NCI-H2227 treated with DMSO at 0.1 percent for 48 hours (cell line): Measurements from ENCODE around the gene TRIM9.

ENCODE experiments used
- DNase-seq: peaks from one replicate; lab custom pipeline; 2025; lab: John Stamatoyannopoulos, UW

The TRIM9 gene

DNA sequence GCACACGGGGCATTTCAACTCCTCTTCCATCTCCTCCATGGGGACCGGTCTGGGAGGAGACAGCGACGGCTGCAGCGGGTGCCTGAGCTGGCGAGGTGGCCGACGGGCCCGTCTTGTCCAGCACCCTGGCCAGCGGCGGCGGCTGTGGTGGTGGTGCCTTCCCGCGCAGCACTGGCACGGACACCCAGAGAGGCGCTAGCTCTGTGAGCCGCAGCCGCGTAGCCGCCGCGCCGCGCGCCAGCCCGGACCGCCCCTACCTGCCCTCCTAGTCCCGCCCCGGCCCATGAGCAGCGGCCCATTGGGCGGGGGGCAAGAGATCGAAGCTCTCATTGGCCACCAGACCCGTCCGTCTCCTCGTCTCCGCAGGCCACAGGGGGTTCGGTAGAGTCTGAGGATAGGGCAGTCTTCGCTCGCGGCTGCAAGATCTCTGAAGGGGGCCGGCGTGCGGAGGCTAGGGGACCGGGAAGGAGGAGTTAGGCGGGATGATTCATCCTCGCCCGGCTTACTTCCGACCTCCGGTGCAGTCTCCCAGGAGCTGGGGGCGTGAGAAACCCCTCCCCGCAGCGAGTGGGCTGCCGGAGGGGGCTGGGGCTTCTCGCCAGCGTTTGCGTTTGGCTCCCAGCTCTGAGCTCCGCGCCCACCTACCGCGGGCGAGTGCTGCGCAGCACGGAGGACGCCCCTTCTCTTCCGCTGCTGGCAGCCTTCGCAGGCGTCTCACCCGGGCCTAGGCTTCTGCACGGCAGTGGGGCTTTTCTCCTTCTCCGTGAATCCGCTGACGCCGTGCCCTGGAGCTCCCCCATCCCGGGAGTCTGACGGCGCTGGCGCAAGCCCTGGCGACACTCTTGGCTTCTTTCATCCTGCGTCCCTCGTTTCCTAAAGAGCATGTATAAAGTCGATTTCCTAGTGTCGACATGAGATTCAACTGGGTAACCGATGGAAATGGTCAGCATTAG lies at the start of gene TRIM9:
Gene TRIM9, minus strand, starts transcription at position 205 of the 953 bp plus-strand sequence. Its CDS starts 166 bp downstream, at position 39.
- DNase-seq: peak; percentile 98

DNA sequence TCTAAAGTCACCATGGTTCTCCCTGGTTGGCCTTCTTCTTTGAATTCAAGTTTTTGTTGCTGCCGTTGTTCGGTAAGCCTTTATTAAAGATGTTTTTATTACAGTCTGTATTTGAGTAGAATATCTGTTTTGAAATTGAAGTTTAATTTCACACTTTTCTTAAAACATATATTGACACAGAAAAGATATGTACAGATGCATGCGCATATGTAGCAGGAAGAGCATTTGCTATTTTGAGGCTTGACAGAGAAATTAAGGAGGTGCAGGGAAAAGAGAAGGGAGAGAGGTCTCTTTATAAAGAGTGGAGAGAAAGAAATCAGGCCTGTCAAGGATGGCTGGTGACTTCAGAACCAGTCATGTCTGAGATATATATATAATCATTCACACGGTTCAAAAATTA lies 46.0 kb upstream of the TRIM9 start:
- no peak for DNase-seq

DNA sequence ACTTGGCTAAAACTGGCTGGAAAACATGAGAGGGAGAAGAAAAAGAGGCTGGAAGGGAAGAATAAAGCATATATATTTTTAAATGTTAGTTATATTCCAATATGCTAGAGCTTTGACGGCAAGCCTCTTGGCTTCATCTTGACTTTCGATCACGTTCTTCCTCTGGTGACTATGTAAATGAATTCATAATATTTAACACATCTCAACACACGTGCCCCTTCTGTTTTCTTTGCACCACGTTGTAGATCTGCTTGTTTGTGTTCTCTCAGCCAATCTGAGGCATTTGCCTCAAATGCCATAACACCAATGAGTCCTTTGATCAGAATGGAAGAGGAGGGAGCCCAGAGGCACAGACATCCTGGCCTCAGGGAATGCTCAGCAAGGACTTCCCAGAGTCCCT lies 45.4 kb upstream of the TRIM9 start:
- no peak for DNase-seq

DNA sequence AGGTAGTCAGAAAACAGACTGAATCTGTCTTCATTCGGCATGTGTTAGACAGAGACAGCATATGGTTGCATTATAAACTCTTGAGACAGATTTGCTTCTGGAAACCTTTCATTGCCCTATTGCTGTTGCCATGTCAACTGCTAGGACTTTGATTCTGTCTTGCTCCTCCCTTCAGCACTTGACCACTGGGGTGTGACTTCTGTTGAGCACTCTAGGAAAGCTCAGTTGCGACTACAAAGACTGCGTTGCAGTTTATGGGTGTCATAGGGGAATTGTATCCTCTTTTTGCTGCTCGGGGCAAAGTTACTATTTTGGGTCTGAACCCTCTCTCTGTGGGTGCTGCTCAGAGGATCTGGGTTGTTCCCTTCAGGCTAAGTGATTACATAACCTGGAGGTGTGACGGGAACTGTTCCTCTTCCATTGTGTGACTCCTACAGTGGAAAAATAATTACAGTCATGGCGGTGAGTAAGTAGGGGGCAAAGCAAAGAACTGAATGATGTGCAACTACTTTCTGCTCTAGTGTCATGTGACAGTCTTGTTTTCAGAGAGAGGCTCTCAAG lies 44.3 kb upstream of the TRIM9 start:
- DNase-seq: peak; percentile 77

DNA sequence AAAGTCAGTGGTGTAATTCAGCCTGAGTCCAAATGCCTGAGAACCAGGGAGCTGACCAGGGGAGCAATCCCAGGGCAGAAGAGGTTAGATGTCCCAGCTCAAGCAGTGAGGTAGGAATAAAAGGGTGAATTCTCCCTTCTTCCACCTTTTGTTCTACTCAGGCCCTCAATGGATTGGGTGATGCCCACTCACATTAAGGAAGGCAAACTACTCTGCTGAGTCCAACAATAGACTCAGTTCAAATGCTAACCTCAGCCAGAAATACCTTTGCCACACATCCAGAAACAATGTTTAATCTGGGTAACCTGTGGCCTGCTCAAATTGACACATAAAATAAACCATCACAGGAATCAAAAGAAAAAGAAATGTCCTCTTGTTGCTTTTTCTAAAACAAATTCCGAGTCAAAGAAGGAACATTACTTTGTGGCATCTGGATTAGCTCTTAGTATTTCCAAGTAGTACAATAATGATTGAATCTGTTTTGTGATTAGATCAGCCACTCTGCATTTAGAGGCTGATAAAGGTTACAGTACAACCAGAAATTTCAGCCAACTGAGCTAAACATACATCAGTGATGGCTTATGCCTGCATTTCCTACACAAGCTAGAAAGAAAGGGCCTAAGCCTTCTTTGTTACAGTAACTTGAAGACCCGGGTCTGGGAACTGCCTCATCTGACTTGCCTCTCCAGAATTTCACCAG lies 43.6 kb upstream of the TRIM9 start:
- DNase-seq: peak; percentile 56

DNA sequence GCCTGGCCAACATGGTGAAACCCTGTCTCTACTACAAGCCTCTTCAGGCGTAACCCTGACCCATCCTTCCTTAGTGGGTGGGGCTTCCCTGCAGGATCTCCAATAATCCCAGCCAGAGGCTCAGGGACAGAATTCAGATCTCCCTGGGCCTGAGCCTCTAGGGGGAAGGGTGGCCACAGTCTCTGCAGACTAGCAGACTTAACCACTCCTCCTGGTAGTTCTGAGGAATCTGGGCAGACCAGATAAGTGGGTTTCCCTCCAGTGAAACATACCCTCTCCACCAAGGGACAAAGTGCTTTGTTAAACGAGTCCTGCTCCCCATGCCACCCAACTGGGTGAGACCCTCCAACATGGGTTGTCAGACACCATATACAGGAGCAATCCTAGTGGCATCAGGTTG lies 36.6 kb upstream of the TRIM9 start:
- DNase-seq: no peak

DNA sequence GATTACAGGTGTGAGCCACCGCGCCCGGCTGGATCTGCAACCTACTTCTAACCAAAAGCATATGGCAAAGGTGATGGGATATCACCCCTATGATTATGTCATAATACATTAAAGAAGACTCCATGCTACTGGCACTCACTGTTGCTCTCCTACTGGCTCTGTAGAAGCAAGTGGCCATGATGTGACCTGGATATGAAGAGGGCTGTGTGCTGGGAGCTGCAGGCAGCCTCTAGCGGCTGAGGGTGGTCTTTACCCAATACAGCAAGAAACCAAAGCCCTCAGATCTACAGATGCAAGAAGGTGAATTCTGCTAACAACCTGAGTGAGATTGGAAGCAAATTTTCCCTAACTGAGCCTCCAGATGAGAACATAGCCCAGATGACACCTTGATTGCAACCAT lies 34.2 kb upstream of the TRIM9 start:
- no peak for DNase-seq

DNA sequence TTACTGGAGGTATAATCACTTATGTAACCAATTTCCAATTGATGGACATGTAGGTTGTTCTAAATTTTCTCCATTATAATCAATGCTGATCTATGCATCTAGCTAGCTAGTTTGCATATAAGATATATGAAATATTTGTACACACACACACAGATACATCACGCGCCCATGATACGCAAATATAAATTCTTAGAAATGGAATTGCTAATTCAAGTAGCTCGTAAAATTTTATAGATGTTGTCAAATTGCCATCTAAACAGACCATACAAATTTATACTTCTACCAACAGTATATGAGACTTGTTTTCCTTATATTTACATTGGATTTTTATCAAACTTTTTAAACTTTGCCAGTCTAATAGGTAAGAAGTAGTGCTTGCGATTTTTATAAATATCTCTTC lies 29.1 kb upstream of the TRIM9 start:
- DNase-seq: no peak

DNA sequence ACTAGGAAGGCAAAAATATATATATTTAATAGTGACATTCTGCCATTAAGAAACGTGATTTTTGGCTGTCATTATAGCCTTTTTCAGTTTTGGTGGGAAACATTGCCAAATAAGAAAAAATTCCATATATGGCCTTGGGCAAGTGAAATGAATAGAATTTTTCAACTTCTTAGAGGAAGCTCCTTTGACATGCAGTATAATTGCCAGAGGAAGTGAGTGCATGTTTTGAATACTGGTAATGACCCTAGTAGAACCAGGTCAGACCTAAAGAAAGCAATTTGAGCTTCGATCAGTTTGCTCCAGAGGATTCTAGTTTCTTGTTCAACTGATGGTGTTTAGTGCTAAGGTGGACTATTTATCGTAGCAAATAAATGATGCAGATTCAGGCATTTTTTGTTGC lies 26.2 kb upstream of the TRIM9 start:
- DNase-seq: no peak

DNA sequence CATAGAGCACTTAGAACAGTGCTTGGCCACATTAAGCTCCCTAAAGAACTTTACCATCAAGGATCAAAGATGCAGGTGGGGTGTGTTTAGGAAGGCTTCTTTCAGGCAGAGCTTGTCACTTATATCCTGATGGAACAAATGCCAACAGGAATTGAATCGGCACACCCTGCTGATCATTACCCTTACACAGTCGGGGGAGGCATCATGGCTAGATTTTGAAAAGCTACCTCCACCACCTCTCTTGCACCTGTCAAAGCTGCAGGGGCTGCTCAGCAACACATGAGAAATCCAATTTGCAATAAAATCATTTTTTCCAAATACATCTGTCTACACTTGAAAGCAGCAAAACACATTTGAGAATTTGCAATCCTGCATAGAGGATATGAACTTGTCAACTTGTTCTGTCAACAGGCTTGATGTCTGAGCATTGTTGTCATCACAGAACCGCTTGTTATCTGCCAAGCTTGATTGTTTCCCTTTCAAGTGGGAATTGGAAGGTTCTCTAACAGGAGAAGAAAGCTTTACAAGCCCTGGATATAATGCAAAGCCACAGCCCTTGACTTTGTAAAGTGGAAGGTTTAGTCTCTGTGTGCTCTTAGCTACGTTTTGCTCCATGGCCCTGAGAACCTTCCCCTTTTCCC lies 24.6 kb upstream of the TRIM9 start:
- peak; percentile 47 for DNase-seq

DNA sequence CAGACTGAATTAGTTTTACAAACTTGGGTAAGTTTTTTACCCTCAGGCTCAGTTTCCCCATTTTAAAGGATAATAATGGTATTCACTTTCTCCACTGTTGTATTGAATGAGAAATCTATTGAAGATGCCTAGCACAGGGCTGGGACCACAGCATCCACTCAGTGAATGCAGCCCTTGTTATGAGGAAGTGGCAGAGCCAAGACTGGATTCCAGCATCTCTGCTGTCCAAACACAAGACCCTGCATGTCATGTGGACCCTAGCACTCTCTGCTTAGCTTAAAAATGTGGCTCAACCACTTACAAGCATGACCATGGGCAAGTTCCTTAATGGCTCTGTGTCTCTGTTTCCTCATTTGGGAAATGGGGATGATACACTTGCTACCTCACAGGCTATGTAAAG lies 24.1 kb upstream of the TRIM9 start:
- no peak for DNase-seq

DNA sequence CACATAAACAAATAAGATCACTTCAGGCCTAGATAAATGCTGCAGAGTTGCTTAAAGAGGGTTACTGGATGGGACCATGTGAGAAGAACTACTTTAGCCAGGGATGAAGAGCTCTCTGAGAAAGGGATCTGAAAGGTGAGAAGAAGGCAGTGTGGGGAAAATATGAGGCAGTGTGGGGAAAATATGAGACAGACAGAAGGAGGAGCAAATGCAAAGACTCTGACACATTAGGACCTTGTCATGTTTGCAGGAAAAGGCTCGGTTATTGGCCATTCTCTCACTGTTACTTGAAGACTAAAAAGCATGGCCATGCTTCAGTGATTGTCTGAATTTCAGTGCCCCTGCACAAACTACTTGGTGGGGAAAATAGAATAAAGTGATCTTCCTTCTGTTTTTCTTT lies 22.7 kb upstream of the TRIM9 start:
- no peak for DNase-seq

DNA sequence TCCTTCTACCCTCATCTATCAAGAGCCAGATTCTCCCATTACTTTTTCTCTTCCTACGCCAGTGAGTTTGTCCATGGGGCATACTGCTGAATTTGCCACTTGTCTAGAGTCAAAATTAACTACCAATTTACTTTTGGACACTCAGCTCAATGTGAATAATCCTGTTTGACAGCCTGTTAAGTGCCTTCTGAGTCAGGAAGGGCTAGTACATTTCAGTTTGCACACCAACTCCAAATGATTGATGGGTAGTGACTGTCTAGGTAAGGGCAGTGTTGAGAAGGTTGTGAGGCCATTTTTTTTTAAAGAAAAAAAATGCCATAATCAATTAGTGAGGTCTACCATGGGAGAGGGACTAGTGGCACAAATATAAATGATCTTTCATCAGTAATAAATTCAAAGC lies 21.8 kb upstream of the TRIM9 start:
- DNase-seq: no peak

DNA sequence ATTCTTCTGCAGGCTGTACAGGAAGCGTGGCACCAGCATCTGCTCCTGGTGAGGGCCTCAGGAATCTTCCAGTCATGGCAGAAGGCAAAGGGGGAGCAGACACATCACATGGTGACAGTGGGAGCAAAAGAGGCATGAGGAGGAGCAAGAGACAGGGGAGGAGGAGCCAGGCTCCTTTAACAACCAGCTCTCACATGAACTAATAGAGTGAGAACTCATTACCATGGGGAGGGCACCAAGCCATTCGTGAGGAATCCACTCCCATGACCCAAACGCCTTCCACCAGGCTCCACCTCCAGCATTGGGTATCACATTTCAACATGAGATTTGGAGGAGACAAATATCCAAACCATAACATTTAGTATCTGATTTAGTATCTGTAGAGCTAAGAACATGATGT lies 14.7 kb upstream of the TRIM9 start:
- DNase-seq: no peak

DNA sequence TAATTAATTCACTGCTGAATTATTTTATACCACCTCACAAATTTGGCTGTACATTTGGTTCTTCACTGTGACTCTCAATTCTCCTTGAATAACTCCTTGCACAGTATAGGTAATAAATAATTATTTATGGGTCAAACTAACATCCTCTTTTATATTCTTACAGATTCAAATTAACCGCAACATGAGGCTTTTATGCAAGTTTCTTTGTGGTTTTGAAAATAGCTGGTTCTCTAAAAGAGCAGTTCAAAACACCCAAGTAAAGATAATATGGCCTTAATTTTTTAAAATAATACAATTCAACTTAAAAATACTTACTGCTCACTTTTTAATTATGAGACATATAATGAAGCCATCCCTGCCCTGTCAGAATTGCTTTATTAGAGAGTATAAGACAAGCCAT lies 12.9 kb upstream of the TRIM9 start:
- no peak for DNase-seq

DNA sequence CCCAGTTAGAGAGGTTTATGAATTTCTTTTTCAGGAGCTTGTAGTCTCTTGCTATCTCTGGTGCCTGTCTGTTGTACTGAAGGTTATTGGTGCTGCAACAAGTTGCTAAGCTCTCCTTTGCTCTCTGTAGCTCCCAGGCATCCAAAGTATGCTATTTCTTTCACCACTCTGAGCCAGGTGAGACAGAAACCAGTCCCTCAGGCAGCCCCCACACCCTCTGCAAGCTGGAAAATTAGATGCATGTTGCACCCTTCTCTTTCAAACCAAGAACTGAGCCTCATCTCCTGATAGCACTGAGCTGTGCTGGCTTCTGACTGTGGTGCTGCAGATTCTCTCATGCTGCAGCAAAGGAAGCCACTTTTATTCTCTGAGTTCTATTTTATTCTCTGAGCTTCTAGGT lies 9.6 kb upstream of the TRIM9 start:
- no peak for DNase-seq

DNA sequence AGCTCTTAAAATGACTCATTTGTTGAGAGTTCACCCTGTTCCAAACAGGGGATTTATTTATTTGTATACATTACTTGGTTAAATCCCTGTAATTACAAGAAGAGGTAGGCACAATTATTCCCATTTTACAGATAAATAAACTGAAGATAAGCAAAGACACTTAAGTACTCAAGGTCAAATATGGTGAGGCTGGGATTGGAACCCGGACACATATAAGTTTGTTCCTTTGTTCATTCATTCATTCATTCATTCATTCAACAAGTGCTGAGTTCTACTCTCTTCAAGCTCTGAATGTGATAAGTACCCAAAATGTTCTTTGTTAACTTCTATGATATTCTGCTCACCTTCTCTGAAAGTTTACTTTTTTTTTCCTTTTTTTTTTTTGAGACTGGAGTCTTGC lies 2.4 kb upstream of the TRIM9 start:
- DNase-seq: no peak

DNA sequence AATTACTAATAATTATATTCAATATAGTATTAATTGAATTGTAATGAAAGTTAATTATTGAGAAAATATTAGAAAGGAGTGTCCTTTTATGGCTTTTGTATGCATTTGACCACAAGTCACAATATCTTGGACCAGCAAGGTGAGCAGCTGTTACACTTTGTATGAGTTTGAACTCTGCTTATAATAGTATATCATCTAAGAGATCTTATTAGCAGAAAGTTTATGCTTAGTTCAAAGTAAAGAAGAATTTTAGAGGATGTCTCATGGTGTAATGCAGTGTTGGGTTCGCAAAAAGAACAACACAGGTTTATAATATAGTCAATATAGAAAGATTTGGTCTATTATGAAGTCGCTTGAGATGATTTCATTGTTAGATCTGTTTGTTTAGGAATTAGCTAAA lies 2.0 kb upstream of the TRIM9 start:
- no peak for DNase-seq

DNA sequence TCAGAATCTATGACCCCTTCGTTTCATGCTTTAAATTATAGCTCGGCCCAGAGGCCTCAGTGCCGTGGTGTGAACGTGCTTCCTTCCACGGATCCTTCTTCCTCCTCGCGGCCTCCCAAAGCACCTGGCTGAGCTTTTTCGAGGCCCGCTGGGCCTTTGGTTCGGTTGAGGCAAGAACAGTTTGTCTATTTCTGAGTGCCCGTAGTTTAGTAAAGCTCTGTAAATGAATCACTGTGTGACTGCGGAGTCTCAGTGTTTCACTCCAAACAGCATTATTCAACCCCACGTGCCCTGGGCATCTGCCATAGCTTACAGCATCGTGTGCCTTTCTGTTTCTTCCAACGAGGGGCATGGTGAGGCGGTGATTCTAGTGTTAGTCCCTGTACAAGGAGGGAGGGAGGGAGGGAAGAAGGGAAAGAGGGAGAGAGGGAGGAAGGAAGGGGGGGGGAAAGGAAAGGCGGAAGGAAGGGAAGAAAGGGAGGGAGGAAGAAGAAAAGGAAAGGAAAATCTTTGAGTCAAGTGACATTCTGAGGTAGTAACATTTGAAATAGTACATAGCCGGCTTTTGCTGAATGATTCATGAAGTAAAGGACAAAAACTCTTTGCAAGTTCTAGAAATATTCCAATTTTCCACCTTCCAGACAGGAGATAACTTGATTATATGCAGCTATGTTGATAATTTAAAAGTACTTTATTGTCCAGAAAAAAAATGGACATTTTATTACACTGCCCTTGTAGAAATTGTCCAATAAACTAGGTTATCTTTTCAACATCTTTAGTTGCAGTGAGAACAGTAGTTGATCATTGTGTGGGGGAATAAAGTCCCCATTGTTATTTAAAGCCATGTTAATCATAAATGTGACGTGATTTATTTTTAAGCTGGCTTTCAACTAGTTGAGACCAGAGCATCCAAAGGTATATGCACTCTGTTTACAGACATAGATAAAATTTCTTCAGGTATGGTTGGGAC lies 1.2 kb upstream of the TRIM9 start:
- peak; percentile 71 for DNase-seq

DNA sequence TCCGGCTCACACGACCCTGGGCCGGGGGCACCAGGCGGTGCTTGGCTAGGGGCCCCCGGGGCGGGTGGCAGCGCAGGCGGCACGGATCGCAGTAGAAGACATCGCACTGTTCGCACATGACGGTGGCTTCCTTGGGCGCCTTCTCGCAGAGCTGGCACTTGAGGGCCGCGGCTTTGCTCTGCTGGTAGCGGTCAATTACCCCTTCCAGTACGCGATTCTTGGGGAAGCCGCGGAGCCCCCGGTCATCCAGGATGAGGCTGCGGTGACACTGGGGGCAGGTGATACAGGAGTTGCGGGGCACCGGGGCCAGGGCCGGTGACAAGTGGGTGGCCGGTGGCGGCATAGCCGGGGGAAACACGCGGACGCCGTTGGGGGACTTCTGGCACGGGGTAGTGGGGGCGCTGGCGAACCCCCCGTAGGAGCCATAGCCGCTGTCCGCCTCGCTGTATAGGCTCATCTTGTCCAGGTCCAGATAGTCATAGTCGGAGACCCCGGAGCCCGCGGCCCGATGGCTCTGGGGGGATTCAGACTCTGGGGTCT lies 553 bp downstream of the TRIM9 start:
- no peak for DNase-seq
